H1 (cell line): ENCODE results near the gene RAPGEF5.

Source experiments
- GTF2F1 ChIP-seq: IDR thresholded peaks from 2 replicates; pipeline ENCODE4 v1.6.1; 2012; ENCODE audit warnings: low read depth, low read length, improper control_type of control experiment, borderline replicate concordance
- TF ChIP-seq, protein P1 (sequence below): IDR thresholded peaks from 2 replicates; pipeline ENCODE4 v1.6.1; 2012; ENCODE audit warnings: low read length, inconsistent platforms

DNA sequence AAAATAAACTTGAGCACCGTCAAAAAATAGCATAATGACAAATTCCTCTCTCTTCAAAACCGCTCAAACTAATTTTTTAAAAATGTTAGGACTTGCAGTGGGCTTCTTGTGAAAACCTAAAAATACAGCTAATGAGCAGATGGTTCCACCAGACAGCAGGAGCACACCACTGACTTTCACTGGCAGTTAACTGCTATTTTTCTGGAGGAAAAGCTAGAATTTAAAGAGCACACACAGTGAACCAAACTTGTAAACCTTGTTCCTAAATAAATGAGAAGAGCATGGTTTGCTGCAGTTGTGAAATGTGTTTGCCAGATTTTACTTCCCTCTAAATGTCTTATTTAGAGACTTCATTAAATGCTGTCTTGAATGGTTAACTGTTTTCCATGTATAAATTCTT, 143.9 kb downstream of the RAPGEF5 start:
- no peak for TF ChIP-seq GTF2F1
- TF ChIP-seq, protein P1, sequence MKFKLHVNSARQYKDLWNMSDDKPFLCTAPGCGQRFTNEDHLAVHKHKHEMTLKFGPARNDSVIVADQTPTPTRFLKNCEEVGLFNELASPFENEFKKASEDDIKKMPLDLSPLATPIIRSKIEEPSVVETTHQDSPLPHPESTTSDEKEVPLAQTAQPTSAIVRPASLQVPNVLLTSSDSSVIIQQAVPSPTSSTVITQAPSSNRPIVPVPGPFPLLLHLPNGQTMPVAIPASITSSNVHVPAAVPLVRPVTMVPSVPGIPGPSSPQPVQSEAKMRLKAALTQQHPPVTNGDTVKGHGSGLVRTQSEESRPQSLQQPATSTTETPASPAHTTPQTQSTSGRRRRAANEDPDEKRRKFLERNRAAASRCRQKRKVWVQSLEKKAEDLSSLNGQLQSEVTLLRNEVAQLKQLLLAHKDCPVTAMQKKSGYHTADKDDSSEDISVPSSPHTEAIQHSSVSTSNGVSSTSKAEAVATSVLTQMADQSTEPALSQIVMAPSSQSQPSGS = no peak
